ENCODE data around the gene PLCD3.

Gene PLCD3

GRCh38 chr17:45145035-45145389, 12.7 kb upstream of the PLCD3 start:
- Histone ChIP-seq H3K4me1 (ENCODE audit: insufficient read depth, low read length) (peaks cover 7% of the 10 kb centered on the region; the same call in 1 of the 2 replicates), H3K9ac (ENCODE audit: low read depth, low read length) (peak overlapping the region; percentile 66; the same call in 1 of the 2 replicates)

GRCh38 chr17:45144199-45145034, 12.1 kb upstream of the PLCD3 start:
- Histone ChIP-seq H3K9ac (ENCODE audit: low read depth, low read length) (peak overlapping the region; percentile 66), H3K36me3 (ENCODE audit: insufficient read depth, low read length) (no peaks in the 10 kb centered on the region), H3K9me3 (ENCODE audit: control insufficient read depth, insufficient read depth, low read length) (no peaks in the 10 kb centered on the region), H3K4me1 (ENCODE audit: insufficient read depth, low read length) (peaks cover 12% of the 10 kb centered on the region; the same call in 1 of the 2 replicates)

More at GRCh38 chr17:45145035-45145389, 12.7 kb upstream of the PLCD3 start:
- Histone ChIP-seq H3K9me3 (ENCODE audit: control insufficient read depth, insufficient read depth, low read length) (no peaks in the 10 kb centered on the region), H3K36me3 (ENCODE audit: insufficient read depth, low read length) (no peaks in the 10 kb centered on the region)

GRCh38 chr17:45143767-45144198, 11.5 kb upstream of the PLCD3 start:
- no peaks in the 10 kb centered on the region for H3K36me3 ChIP-seq (ENCODE audit: insufficient read depth, low read length)
- H3K9ac ChIP-seq (ENCODE audit: low read depth, low read length) = peak overlapping the region; percentile 66
- H3K4me1 ChIP-seq (ENCODE audit: insufficient read depth, low read length) = peaks cover 18% of the 10 kb centered on the region; the same call in 1 of the 2 replicates
- H3K9me3 ChIP-seq (ENCODE audit: control insufficient read depth, insufficient read depth, low read length) = no peaks in the 10 kb centered on the region

- Histone ChIP-seq H3K36me3 (ENCODE audit: insufficient read depth, low read length) (no peaks in the 10 kb centered on the region), H3K9ac (ENCODE audit: low read depth, low read length) (peak overlapping the region; percentile 66), H3K9me3 (ENCODE audit: control insufficient read depth, insufficient read depth, low read length) (no peaks in the 10 kb centered on the region), H3K4me1 (ENCODE audit: insufficient read depth, low read length) (peaks cover 20% of the 10 kb centered on the region; the same call in 1 of the 2 replicates)
Observed at GRCh38 chr17:45143094-45143670, 10.9 kb upstream of the PLCD3 start.

- Histone ChIP-seq H3K4me1 (ENCODE audit: insufficient read depth, low read length) (peaks cover 20% of the 10 kb centered on the region; the same call in 1 of the 2 replicates), H3K9me3 (ENCODE audit: control insufficient read depth, insufficient read depth, low read length) (no peaks in the 10 kb centered on the region), H3K36me3 (ENCODE audit: insufficient read depth, low read length) (no peaks in the 10 kb centered on the region), H3K9ac (ENCODE audit: low read depth, low read length) (no peak overlapping the region)
Observed at GRCh38 chr17:45139533-45139920, 7.2 kb upstream of the PLCD3 start.

- H3K36me3 ChIP-seq (ENCODE audit: insufficient read depth, low read length) = no peaks in the 10 kb centered on the region
- no peak overlapping the region for H3K9ac ChIP-seq (ENCODE audit: low read depth, low read length)
- no peaks in the 10 kb centered on the region for H3K9me3 ChIP-seq (ENCODE audit: control insufficient read depth, insufficient read depth, low read length)
- peaks cover 20% of the 10 kb centered on the region; the same call in 1 of the 2 replicates for H3K4me1 ChIP-seq (ENCODE audit: insufficient read depth, low read length)
Observed at GRCh38 chr17:45138911-45139532, 6.7 kb upstream of the PLCD3 start.

GRCh38 chr17:45137561-45138305, 5.4 kb upstream of the PLCD3 start:
- no peaks in the 10 kb centered on the region for H3K9me3 ChIP-seq (ENCODE audit: control insufficient read depth, insufficient read depth, low read length)
- no peak overlapping the region for H3K9ac ChIP-seq (ENCODE audit: low read depth, low read length)
- peaks cover 13% of the 10 kb centered on the region; the same call in 1 of the 2 replicates for H3K4me1 ChIP-seq (ENCODE audit: insufficient read depth, low read length)
- no peaks in the 10 kb centered on the region for H3K36me3 ChIP-seq (ENCODE audit: insufficient read depth, low read length)

- no peaks in the 10 kb centered on the region for H3K9me3 ChIP-seq (ENCODE audit: control insufficient read depth, insufficient read depth, low read length)
- no peaks in the 10 kb centered on the region for H3K36me3 ChIP-seq (ENCODE audit: insufficient read depth, low read length)
- H3K4me1 ChIP-seq (ENCODE audit: insufficient read depth, low read length) = peaks cover 13% of the 10 kb centered on the region; the same call in 1 of the 2 replicates
- H3K9ac ChIP-seq (ENCODE audit: low read depth, low read length) = no peak overlapping the region
Observed at GRCh38 chr17:45136846-45137560, 4.7 kb upstream of the PLCD3 start.

GRCh38 chr17:45135978-45136791, 3.9 kb upstream of the PLCD3 start:
- no peaks in the 10 kb centered on the region for H3K36me3 ChIP-seq (ENCODE audit: insufficient read depth, low read length)
- H3K9me3 ChIP-seq (ENCODE audit: control insufficient read depth, insufficient read depth, low read length) = no peaks in the 10 kb centered on the region
- H3K4me1 ChIP-seq (ENCODE audit: insufficient read depth, low read length) = peaks cover 13% of the 10 kb centered on the region; the same call in 1 of the 2 replicates
- H3K9ac ChIP-seq (ENCODE audit: low read depth, low read length) = peak overlapping the region; percentile 39; the same call in 1 of the 2 replicates

GRCh38 chr17:45135192-45135977, 3.1 kb upstream of the PLCD3 start, which contains the start of gene ACBD4:
ACBD4 (plus strand) TSS chr17:45135687; CDS start chr17:45136145, 458 bp downstream.
- no peaks in the 10 kb centered on the region for H3K36me3 ChIP-seq (ENCODE audit: insufficient read depth, low read length)

GRCh38 chr17:45132572-45133463, 503 bp upstream of the PLCD3 start:
- Histone ChIP-seq H3K36me3 (ENCODE audit: insufficient read depth, low read length) (no peaks in the 10 kb centered on the region), H3K4me1 (ENCODE audit: insufficient read depth, low read length) (peaks cover 24% of the 10 kb centered on the region; the same call in 1 of the 2 replicates), H3K9me3 (ENCODE audit: control insufficient read depth, insufficient read depth, low read length) (no peaks in the 10 kb centered on the region), H3K9ac (ENCODE audit: low read depth, low read length) (peak overlapping the region; percentile 64)

More at GRCh38 chr17:45135192-45135977, 3.1 kb upstream of the PLCD3 start, which contains the start of gene ACBD4:
- Histone ChIP-seq H3K9ac (ENCODE audit: low read depth, low read length) (peak within 1 kb of the TSS; percentile 39; the same call in 1 of the 2 replicates), H3K9me3 (ENCODE audit: control insufficient read depth, insufficient read depth, low read length) (no peaks in the 10 kb centered on the region), H3K4me1 (ENCODE audit: insufficient read depth, low read length) (peaks cover 15% of the 10 kb centered on the region; the same call in 1 of the 2 replicates)

Data from ES-I3 (cell line).